Measurements from ENCODE around the gene IFNA5. TPM values are rescaled to one million over a fixed set of nuclear protein-coding genes. Genes with fewer than 3 reads are reported as not detected.

IFNA5 gene
- total and polyA plus RNA-seq, 8 donors, result not detected

DNA sequence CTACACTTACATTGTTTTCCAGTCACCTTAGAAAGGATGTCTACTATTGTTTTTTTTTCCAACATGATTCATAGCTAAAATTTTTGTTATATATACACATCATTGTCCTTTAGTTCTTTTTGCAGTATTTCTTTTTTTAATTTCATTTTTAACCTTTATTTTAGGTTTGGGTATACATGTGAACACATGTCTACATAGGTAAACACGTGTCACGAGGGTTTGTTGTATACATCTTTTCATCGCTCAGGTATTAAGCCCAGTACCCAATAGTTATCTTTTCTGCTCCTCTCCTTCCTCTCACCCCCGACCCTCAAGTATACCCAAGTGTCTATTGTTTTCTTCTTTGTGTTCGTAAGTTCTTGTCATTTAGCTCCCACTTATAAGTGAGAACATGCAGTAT, 19.0 kb downstream of the IFNA5 start:
- Histone ChIP-seq H3K9me3 (no peaks in the 10 kb centered on the region), H3K27ac (no peak overlapping the region), H3K27me3 (peaks cover 0 to 4% (median 0%) of the 10 kb centered on the region in 4 donors), H3K4me3 (no peak overlapping the region), H3K36me3 (no peaks in the 10 kb centered on the region), H3K4me1 (no peaks in the 10 kb centered on the region)
- TF ChIP-seq, protein P1, sequence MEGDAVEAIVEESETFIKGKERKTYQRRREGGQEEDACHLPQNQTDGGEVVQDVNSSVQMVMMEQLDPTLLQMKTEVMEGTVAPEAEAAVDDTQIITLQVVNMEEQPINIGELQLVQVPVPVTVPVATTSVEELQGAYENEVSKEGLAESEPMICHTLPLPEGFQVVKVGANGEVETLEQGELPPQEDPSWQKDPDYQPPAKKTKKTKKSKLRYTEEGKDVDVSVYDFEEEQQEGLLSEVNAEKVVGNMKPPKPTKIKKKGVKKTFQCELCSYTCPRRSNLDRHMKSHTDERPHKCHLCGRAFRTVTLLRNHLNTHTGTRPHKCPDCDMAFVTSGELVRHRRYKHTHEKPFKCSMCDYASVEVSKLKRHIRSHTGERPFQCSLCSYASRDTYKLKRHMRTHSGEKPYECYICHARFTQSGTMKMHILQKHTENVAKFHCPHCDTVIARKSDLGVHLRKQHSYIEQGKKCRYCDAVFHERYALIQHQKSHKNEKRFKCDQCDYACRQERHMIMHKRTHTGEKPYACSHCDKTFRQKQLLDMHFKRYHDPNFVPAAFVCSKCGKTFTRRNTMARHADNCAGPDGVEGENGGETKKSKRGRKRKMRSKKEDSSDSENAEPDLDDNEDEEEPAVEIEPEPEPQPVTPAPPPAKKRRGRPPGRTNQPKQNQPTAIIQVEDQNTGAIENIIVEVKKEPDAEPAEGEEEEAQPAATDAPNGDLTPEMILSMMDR (IDR thresholded peaks at IDR 0.05), result no peak
- 69 to 82% methylated on average over 5 of the region's 5 CpGs for WGBS, 2 donors
- FAIRE-seq (no peak), ATAC-seq (no peak), DNase-seq (no peak)
- intact Hi-C loops (cut with DNase I), result no loop called here

DNA sequence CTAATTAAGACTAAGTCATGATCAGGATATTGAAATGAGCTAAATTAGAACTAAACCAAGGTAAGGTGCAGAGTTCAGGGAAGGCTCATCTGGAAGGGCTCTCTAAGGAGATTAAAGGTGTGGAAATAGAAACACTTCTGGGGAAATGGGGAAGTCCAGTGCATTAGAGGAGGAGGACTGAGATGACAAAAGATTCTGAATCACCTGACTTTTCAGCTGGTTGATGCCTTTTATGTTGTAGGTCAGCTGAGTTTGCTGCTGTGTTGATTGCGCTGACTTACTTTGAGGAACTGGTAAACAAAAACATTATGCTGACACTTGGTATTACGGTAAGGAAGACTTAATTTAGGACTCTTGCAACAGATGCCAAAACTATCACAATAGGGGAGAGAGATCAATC, 23.8 kb downstream of the IFNA5 start:
- H3K27ac ChIP-seq, result no peak overlapping the region
- H3K36me3 ChIP-seq, result no peaks in the 10 kb centered on the region
- TF ChIP-seq, protein P1 (IDR thresholded peaks at IDR 0.05), result no peak
- no peak for ATAC-seq
- no peaks in the 10 kb centered on the region for H3K9me3 ChIP-seq
- no peak overlapping the region for H3K4me3 ChIP-seq
- intact Hi-C loops (cut with DNase I), result no loop called here
- no peaks in the 10 kb centered on the region for H3K4me1 ChIP-seq
- DNase-seq, result no peak
- no peak for FAIRE-seq
- 62 to 64% methylated on average over 2 of the region's 2 CpGs for WGBS, 2 donors
- H3K27me3 ChIP-seq, result peaks cover 0 to 4% (median 0%) of the 10 kb centered on the region in 4 donors

DNA sequence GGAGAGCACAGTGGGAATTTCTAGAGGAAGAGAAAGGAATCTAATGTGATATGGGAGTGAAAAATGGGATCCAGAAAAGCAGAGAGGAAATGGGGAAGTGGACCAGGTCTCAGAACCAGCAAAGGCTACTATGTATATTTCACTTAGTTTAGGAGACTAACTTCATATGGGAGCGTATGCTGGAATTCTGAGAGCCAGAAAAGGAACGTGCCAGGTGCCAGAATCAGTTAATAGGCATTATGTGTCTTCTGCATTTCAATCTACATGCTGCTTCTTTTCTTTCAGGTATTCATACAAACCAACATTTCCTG, 36.8 kb downstream of the IFNA5 start:
- ATAC-seq (no peak), FAIRE-seq (no peak), DNase-seq (no peak)
- no peak overlapping the region for H3K27ac ChIP-seq
- TF ChIP-seq, protein P1 (IDR thresholded peaks at IDR 0.05), result no peak
- H3K36me3 ChIP-seq, result no peaks in the 10 kb centered on the region
- H3K4me3 ChIP-seq, result no peak overlapping the region
- 30 to 40% methylated on average over 2 of the region's 2 CpGs for WGBS, 2 donors
- H3K9me3 ChIP-seq, result no peaks in the 10 kb centered on the region
- no peaks in the 10 kb centered on the region for H3K4me1 ChIP-seq
- H3K27me3 ChIP-seq, result peaks cover 0 to 3% (median 0%) of the 10 kb centered on the region in 4 donors
- intact Hi-C loops (cut with DNase I), result no loop called here

DNA sequence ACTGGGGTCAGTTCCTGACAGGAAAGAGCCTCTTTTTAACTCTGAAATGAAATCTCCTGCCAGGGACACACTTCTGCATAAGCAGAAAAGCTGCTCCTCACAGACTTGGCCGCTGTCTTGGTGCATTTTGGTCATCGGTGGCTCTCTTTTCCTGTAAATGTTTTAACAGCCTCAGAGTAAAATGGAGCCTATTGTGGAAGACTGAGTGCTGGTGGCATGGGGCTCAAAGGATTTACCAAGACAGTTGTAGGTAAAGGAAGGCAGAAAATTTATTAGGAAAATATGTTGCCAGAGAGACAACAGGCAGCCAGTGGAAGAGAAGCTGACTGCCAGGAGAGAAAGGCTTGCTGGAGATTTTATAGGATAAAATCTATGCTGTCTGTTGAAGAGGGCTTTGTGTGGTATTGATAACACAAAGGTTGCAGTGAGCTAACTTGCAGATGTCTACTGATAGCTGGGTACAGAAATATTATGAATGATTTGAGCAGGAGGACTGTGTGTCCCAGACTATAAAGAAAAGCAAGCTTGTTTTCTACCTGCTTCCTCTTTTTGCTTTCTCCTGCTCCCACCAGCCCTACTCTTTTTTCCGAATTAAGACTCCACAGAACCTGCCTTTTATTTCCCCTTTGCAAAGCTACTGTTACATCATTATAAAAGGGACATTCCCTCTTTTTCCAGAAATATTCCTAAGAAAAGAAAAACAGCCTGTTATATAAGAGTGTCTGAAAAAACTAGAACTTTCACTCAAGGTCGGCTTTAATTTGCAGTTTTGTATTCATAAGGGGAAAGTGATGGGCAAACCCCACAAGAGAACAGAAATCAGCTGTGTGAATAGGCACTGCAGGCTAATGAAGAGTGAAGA, 37.4 kb downstream of the IFNA5 start:
- 29 to 42% methylated on average over 4 of the region's 4 CpGs for WGBS, 2 donors
- no peaks in the 10 kb centered on the region for H3K36me3 ChIP-seq

More for the DNA sequence above, 37.4 kb downstream of the IFNA5 start:
- H3K4me3 ChIP-seq, result no peak overlapping the region
- H3K9me3 ChIP-seq, result no peaks in the 10 kb centered on the region
- intact Hi-C loops (cut with DNase I), result no loop called here
- H3K27me3 ChIP-seq, result peaks cover 0 to 3% (median 0%) of the 10 kb centered on the region in 4 donors
- no peak for ATAC-seq
- FAIRE-seq, result no peak
- TF ChIP-seq, protein P1 (IDR thresholded peaks at IDR 0.05), result no peak
- H3K4me1 ChIP-seq, result no peaks in the 10 kb centered on the region
- no peak for DNase-seq
- no peak overlapping the region for H3K27ac ChIP-seq
